Airway epithelial cell (primary cell): ENCODE data around the gene AMZ2. TPM values are rescaled to one million over a fixed set of nuclear protein-coding genes. Genes with fewer than 3 reads are reported as not detected.

Experiments used
- total RNA-seq: library from RNA; depleted of rRNA; stranded (reverse); fragments of >200 nt; gene quantifications from 2 replicates; pipeline ENCODE4 v1.2.3, GENCODE V29; 2015

Gene AMZ2, protein sequence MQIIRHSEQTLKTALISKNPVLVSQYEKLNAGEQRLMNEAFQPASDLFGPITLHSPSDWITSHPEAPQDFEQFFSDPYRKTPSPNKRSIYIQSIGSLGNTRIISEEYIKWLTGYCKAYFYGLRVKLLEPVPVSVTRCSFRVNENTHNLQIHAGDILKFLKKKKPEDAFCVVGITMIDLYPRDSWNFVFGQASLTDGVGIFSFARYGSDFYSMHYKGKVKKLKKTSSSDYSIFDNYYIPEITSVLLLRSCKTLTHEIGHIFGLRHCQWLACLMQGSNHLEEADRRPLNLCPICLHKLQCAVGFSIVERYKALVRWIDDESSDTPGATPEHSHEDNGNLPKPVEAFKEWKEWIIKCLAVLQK
- 88.6 and 102 TPM in 2 replicates for total RNA-seq

DNA sequence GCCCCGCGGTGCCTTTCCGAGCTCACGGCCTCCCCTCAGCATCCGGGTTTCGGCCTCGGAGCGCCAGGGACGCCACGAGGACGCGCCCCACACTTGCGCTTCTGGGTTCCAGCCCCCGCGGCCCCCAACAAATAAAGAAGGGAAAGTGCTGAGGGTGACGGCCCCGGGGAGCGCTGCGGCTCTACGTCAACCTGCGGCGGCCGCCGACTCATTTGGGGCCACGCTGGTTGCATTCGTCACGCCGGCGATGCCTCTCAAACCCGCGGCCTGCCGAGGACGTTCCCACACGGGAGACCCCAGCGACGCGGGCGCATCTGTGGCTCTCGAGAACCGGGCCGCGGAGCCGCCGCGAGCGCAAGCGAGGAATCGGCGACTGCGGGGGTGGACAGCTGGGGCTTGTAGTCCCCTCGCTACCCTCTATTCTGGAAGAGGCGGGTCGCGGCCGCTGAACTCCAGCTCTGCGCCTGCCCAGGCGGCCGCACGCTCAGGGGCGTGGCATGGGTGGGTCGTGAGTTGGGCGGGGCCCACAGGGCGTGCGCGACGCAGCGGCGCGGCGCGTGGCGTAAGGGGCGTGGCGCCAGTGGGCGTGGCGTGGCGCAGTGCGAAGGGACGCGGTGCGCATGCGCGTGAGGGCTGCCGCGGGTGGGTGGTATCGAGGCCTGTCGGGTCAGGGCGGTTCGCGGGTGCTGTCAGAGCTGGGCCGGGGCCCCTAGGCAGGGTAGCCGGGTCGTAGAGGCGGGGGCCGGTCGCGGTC lies at the start of gene AMZ2:
Gene AMZ2, plus strand, starts transcription at position 599 of the 754 bp plus-strand sequence. CDS start 2,145 bp downstream, outside the sequence.

DNA sequence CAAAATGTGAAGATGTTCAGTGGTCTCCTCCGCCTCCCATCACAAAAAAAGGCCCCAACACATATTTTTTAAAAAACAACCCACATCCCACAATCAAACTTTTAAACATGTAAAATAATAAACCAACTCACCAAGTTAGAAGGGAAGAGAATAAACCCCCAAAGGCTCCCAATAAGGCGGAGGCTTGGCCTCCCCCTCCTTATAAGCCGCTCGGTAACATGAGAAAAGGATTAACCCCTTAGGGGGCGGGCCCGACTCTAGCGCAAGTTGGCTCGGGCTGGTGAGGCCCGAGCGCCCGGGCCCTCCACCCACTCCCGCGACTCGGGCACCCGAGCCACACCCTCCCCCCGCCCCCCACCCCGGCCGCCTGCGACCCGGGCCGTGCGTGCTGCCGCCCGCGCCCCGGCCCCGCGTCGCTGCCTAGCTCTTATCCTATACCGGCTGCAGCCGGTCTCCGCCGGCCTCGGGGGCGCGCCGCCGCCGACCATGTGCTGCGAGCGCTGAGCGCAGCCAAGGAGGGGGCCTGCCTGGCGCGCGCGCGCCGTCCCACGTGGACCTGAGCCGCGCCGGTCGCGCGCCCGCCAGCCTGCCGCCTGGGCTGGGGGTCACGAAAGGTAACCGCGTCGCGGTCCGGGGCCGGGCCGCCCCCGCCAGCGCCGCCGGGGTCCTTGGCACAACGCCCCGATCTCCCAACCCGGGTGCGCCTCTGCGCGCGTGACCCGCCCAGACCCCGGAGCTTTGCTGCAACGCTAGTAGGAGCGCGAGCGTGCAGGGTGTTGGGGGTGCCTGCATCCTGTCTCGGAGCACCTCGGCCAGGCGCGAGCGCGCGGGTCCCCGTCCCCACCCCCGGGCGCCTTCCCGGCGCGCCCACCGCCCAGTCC lies 43.4 kb downstream of the AMZ2 start, which contains the start of the genes ARSG and SLC16A6:
Gene ARSG, plus strand, starts transcription at position 541 of the 881 bp plus-strand sequence. CDS start 15,999 bp downstream, outside the sequence.
Gene SLC16A6, minus strand, starts transcription at position 173 of the 881 bp plus-strand sequence. CDS start 12,807 bp downstream, outside the sequence.

Other genes with a start within 250 kb of the AMZ2 start
- gene KPNA2, start 212.3 kb upstream of the AMZ2 start, total RNA-seq, result 182 and 186 TPM in 2 replicates
- 2.5 and 2.6 TPM in 2 replicates for gene SLC16A6, start 43.1 kb downstream of the AMZ2 start, total RNA-seq
- 0.70 and 0.92 TPM in 2 replicates for gene ARSG, start 43.5 kb downstream of the AMZ2 start, total RNA-seq
- 19.9 and 24.7 TPM in 2 replicates for gene WIPI1, start 209.5 kb downstream of the AMZ2 start, total RNA-seq